ENCODE results near the gene SH3TC1. TPM values are rescaled to one million over a fixed set of nuclear protein-coding genes. Genes with fewer than 3 reads are reported as not detected.
A peak's percentile ranks its signal among the peaks of the same experiment; 100 is the strongest.

The SH3TC1 gene
- total RNA-seq, 1 donor from 2014 or later = 73.1 TPM

DNA sequence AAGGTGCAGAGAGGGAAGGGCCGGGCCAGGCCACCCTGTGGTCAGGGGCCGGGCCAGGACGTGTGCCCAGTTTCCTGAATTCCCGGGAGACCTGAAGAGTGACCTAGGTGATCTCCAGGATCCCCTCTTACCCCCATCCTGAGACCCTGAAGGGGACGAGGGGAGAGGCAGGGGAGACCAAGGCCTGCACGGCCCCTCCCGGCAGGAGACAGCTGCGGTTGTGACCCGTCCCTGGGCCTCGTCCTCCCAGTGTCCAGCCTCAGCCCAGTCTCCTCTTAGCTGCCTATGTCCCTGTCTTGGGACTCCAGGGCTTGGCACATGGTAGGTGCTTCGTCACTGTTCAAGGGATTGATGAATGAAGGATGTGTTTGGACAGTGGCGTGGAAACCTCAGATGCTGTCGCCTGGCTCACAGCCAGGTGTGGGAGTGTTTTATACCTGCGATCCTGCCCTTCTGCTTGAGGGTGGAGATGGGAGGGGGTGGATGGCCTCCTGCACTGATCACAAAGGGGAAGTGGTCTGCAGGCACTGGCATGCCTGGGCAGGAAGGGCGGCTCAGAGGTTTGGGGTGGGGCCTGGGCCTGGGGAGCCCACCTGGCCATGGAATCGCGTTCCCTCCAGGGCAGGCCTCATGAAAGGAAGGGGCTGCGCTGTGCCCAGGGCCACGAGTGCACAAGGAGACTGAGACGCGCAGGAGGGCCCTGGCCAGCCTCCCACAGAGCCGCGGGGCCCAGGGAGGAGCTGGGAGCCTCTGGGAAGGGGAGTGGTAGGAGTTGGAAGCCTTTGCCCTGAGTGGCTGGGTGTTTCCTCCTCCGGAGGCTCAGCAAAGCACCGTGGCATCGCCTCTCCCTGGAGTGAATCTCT is 6.9 kb downstream of the SH3TC1 start:
- ATAC-seq (no peak), DNase-seq (no peak)
- Histone ChIP-seq H3K4me1 (peaks cover 23% of the 10 kb centered on the region), H3K27me3 (ENCODE audit: low read depth) (no peaks in the 10 kb centered on the region), H3K27ac (no peak overlapping the region), H3K36me3 (peaks cover 35% of the 10 kb centered on the region), H3K4me3 (no peak overlapping the region), H3K9me3 (no peaks in the 10 kb centered on the region)
- intact Hi-C loops (cut with DNase I) = no loop called here
- no peak for TF ChIP-seq CTCF (IDR thresholded peaks at IDR 0.05)

DNA sequence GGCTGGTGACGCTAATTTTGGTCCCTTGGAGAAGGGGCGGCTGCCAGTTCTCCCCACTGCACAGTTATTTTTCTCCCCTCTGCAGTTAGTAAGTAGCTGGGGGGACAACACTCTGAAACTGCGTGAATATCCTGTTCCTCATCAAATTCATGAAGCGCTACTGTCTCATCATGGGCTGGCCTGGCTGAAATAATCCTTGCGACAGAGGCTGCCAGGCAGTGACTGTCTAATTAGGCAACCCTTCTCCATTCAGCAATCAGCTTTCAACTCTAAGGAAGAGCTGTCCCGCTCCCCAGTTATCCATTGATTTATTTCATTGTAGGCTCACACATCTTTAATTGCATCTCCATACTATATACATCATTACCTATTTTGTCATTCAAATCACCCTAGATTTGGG is 8.2 kb downstream of the SH3TC1 start:
- ATAC-seq (peak; percentile 15 to 25), DNase-seq (no peak)
- peaks cover 35% of the 10 kb centered on the region for H3K36me3 ChIP-seq

GRCh38 chr4:8208565-8208964 is 9.5 kb downstream of the SH3TC1 start:
- intact Hi-C loops (cut with DNase I) = no loop called here
- H3K4me1 ChIP-seq = no peaks in the 10 kb centered on the region
- H3K27ac ChIP-seq = no peak overlapping the region
- no peaks in the 10 kb centered on the region for H3K9me3 ChIP-seq
- no peak for ATAC-seq
- TF ChIP-seq CTCF (IDR thresholded peaks at IDR 0.05) = no peak
- DNase-seq = no peak
- no peak overlapping the region for H3K4me3 ChIP-seq
- no peaks in the 10 kb centered on the region for H3K27me3 ChIP-seq (ENCODE audit: low read depth)
- H3K36me3 ChIP-seq = peaks cover 46% of the 10 kb centered on the region

More for the DNA sequence above, 8.2 kb downstream of the SH3TC1 start:
- TF ChIP-seq CTCF (IDR thresholded peaks at IDR 0.05) = no peak
- no peak overlapping the region for H3K27ac ChIP-seq
- no peaks in the 10 kb centered on the region for H3K27me3 ChIP-seq (ENCODE audit: low read depth)
- H3K4me3 ChIP-seq = no peak overlapping the region
- intact Hi-C loops (cut with DNase I) = no loop called here
- no peaks in the 10 kb centered on the region for H3K9me3 ChIP-seq
- peaks cover 11% of the 10 kb centered on the region for H3K4me1 ChIP-seq

- Histone ChIP-seq H3K36me3 (peaks cover 50% of the 10 kb centered on the region), H3K27me3 (ENCODE audit: low read depth) (no peaks in the 10 kb centered on the region), H3K4me3 (no peak overlapping the region), H3K27ac (no peak overlapping the region), H3K4me1 (peaks cover 1% of the 10 kb centered on the region), H3K9me3 (no peaks in the 10 kb centered on the region)
- intact Hi-C loops (cut with DNase I) = no loop called here
- no peak for TF ChIP-seq CTCF (IDR thresholded peaks at IDR 0.05)
- DNase-seq = no peak
- no peak for ATAC-seq
Measured at GRCh38 chr4:8209181-8209874, 10.2 kb downstream of the SH3TC1 start.

DNA sequence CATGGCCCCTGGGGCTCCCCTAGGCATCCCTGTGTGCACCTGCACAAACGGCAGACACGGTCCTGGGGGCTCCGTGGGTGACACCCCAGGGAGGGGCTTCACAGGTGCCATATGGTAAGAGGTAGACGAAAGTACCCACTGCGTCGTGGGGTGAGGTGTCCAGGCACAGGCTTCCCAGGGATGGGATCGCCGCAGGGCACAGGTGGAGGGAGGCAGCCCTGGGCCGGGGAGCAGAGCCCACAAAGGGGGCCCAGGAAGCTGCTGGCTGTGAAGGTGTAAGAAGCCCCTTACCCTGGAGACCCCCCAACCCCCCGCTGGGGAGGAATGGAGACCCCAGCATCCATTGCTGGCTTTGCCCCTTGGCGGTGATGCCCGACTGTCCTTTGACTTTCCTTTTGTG is 10.9 kb downstream of the SH3TC1 start:
- Histone ChIP-seq H3K27me3 (ENCODE audit: low read depth) (no peaks in the 10 kb centered on the region), H3K4me3 (no peak overlapping the region), H3K4me1 (peaks cover 8% of the 10 kb centered on the region), H3K36me3 (peaks cover 57% of the 10 kb centered on the region), H3K9me3 (no peaks in the 10 kb centered on the region), H3K27ac (no peak overlapping the region)
- intact Hi-C loops (cut with DNase I) = no loop called here
- no peak for ATAC-seq
- TF ChIP-seq CTCF (IDR thresholded peaks at IDR 0.05) = no peak
- DNase-seq = no peak
